ENCODE measurements around the gene STIM2.

The STIM2 gene

DNA sequence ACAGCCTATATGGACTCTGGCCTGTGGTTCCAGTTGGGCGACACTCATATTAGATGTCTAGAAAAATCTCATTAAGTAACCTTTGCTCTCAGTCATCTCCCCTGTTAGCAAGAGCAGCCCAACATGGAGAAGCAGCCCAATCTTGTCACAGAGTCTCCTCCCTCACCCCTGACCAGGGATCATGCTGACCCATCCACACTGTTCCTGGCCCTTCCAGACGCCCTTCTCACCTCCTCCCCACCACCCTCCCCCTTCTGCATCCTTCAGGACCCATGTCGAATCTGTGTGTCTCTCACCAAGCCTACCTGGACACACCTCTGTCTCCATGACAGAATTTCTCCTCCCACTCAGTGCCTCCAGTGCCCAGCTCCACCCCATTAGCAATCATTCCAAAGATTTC, 190.1 kb downstream of the STIM2 start:
- Histone ChIP-seq H3K36me3 (ENCODE audit: control insufficient read depth, insufficient read depth, low read length) (no peaks in the 10 kb centered on the region), H3K27me3 (ENCODE audit: control insufficient read depth, insufficient read depth, low read length) (peaks cover 3% of the 10 kb centered on the region), H3K27ac (ENCODE audit: low read depth, low read length) (no peak overlapping the region), H3K4me1 (ENCODE audit: control insufficient read depth, insufficient read depth, low read length) (no peaks in the 10 kb centered on the region), H3K9ac (ENCODE audit: low read length) (no peak overlapping the region), H3K4me3 (ENCODE audit: low read length) (no peak overlapping the region)

DNA sequence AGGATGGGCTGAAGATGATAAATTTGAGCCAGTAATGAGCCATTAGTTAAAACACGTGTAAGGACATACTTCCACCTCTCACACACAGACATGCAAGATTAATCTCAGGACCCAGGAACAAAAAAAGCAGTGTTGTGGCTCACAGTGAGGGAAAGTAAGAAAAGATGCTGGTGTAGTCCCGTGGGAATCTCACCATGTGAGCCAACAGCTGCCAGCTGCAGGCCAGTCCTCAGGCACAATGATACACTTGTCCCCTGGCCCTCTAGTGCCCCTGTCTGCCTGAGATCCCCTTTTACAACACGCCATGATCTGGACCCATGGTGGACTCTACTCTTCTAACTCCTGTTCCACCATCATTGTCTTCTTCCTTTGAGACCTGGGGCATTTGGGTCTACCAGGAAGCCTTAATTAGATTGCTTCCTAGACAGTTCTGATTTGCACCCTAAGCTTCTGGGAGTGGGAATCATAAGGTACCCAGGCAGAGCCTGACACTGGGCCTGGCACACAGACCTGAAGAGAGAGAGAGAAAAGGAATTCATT, 194.7 kb downstream of the STIM2 start:
- Histone ChIP-seq H3K4me1 (ENCODE audit: control insufficient read depth, insufficient read depth, low read length) (no peaks in the 10 kb centered on the region), H3K9ac (ENCODE audit: low read length) (no peak overlapping the region), H3K36me3 (ENCODE audit: control insufficient read depth, insufficient read depth, low read length) (no peaks in the 10 kb centered on the region), H3K4me3 (ENCODE audit: low read length) (no peak overlapping the region), H3K27ac (ENCODE audit: low read depth, low read length) (no peak overlapping the region), H3K27me3 (ENCODE audit: control insufficient read depth, insufficient read depth, low read length) (peaks cover 3% of the 10 kb centered on the region)

DNA sequence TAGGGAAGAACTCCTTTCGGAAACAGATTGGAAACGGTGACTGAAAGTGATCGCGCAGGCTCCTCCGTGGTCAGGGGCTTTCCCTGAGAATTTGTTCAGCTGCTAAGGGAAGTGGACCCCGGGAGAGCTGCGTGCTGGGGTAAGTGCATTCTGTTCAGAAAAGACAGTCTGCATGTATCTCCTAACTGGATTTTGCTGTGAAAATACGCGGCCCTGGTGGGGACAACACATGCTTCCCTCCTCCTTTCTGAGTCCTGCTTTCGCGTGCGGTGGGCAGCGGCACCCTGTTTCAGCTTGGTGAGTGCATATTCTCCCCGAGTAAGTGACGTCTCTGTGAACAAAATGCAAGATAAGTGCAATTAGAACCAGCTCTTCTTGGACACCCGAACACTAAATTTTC, 195.6 kb downstream of the STIM2 start:
- Histone ChIP-seq H3K27ac (ENCODE audit: low read depth, low read length) (no peak overlapping the region), H3K4me3 (ENCODE audit: low read length) (no peak overlapping the region), H3K36me3 (ENCODE audit: control insufficient read depth, insufficient read depth, low read length) (no peaks in the 10 kb centered on the region), H3K27me3 (ENCODE audit: control insufficient read depth, insufficient read depth, low read length) (no peaks in the 10 kb centered on the region), H3K9ac (ENCODE audit: low read length) (no peak overlapping the region), H3K4me1 (ENCODE audit: control insufficient read depth, insufficient read depth, low read length) (no peaks in the 10 kb centered on the region)

GRCh38 chr4:27057053-27057452, 196.4 kb downstream of the STIM2 start:
- Histone ChIP-seq H3K4me3 (ENCODE audit: low read length) (no peak overlapping the region), H3K27me3 (ENCODE audit: control insufficient read depth, insufficient read depth, low read length) (no peaks in the 10 kb centered on the region), H3K4me1 (ENCODE audit: control insufficient read depth, insufficient read depth, low read length) (no peaks in the 10 kb centered on the region), H3K9ac (ENCODE audit: low read length) (no peak overlapping the region), H3K36me3 (ENCODE audit: control insufficient read depth, insufficient read depth, low read length) (no peaks in the 10 kb centered on the region), H3K27ac (ENCODE audit: low read depth, low read length) (no peak overlapping the region)

DNA sequence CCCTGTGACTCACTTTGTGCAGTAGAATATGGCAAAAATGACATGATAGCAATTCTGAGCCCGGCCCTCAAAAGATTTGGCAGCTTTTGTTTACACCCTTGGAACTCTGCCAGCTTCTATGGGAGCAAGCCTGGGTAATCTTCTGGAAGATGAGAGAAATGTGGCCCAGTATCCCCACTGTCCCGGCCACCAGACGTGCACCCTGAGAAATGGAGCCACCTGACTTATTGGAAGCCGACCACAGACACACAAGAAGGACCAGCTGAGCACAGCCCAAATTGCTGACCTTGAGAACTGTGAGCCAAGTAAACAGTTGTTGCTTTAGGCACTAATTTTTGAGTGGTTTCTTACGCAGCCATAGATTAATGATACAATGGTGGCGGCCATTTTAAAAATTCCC, 197.0 kb downstream of the STIM2 start:
- H3K27me3 ChIP-seq (ENCODE audit: control insufficient read depth, insufficient read depth, low read length), result no peaks in the 10 kb centered on the region
- H3K36me3 ChIP-seq (ENCODE audit: control insufficient read depth, insufficient read depth, low read length), result no peaks in the 10 kb centered on the region
- no peak overlapping the region for H3K9ac ChIP-seq (ENCODE audit: low read length)
- no peak overlapping the region for H3K27ac ChIP-seq (ENCODE audit: low read depth, low read length)
- no peak overlapping the region for H3K4me3 ChIP-seq (ENCODE audit: low read length)
- H3K4me1 ChIP-seq (ENCODE audit: control insufficient read depth, insufficient read depth, low read length), result no peaks in the 10 kb centered on the region

DNA sequence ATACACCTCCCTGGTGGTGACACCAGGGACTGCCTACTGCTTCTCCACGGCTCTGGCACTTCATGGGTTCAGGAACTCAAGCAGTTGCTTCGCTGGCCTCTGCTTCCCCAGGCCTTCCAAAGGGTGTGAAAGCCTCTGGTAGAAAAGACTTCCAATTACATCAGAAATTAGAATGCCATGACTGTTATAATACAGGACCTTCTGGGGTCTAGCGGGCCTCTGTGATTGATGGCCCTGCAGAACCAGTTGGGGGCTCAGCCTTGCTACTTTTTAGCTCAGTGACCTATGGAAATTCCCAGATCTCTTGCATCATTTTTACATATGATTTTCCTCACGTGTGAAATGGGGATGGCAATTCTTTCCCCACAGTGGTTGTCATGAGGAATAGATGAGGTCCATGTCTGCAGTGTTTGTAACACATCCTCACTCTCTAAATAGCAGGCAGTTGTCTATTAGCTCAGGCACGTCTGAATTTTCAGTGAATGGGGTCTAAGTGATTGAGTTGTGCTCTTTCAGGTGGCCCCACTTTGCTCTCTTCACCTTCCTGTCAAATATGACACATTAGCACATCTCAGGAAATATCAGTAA, 198.3 kb downstream of the STIM2 start:
- Histone ChIP-seq H3K9ac (ENCODE audit: low read length) (no peak overlapping the region), H3K36me3 (ENCODE audit: control insufficient read depth, insufficient read depth, low read length) (no peaks in the 10 kb centered on the region), H3K27me3 (ENCODE audit: control insufficient read depth, insufficient read depth, low read length) (no peaks in the 10 kb centered on the region), H3K27ac (ENCODE audit: low read depth, low read length) (no peak overlapping the region), H3K4me3 (ENCODE audit: low read length) (no peak overlapping the region), H3K4me1 (ENCODE audit: control insufficient read depth, insufficient read depth, low read length) (no peaks in the 10 kb centered on the region)

- Histone ChIP-seq H3K9ac (ENCODE audit: low read length) (no peak overlapping the region), H3K36me3 (ENCODE audit: control insufficient read depth, insufficient read depth, low read length) (no peaks in the 10 kb centered on the region), H3K4me3 (ENCODE audit: low read length) (no peak overlapping the region), H3K4me1 (ENCODE audit: control insufficient read depth, insufficient read depth, low read length) (no peaks in the 10 kb centered on the region), H3K27ac (ENCODE audit: low read depth, low read length) (no peak overlapping the region), H3K27me3 (ENCODE audit: control insufficient read depth, insufficient read depth, low read length) (no peaks in the 10 kb centered on the region)
Observed at GRCh38 chr4:27059446-27059845, 198.8 kb downstream of the STIM2 start.

GRCh38 chr4:27062256-27062655, 201.6 kb downstream of the STIM2 start:
- no peak overlapping the region for H3K27ac ChIP-seq (ENCODE audit: low read depth, low read length)
- H3K36me3 ChIP-seq (ENCODE audit: control insufficient read depth, insufficient read depth, low read length), result no peaks in the 10 kb centered on the region
- H3K27me3 ChIP-seq (ENCODE audit: control insufficient read depth, insufficient read depth, low read length), result no peaks in the 10 kb centered on the region
- H3K4me1 ChIP-seq (ENCODE audit: control insufficient read depth, insufficient read depth, low read length), result no peaks in the 10 kb centered on the region
- H3K9ac ChIP-seq (ENCODE audit: low read length), result no peak overlapping the region
- no peak overlapping the region for H3K4me3 ChIP-seq (ENCODE audit: low read length)

GRCh38 chr4:27066591-27066990, 205.9 kb downstream of the STIM2 start:
- H3K9ac ChIP-seq (ENCODE audit: low read length), result no peak overlapping the region
- H3K27ac ChIP-seq (ENCODE audit: low read depth, low read length), result no peak overlapping the region
- H3K4me3 ChIP-seq (ENCODE audit: low read length), result no peak overlapping the region
- no peaks in the 10 kb centered on the region for H3K36me3 ChIP-seq (ENCODE audit: control insufficient read depth, insufficient read depth, low read length)
- no peaks in the 10 kb centered on the region for H3K27me3 ChIP-seq (ENCODE audit: control insufficient read depth, insufficient read depth, low read length)
- H3K4me1 ChIP-seq (ENCODE audit: control insufficient read depth, insufficient read depth, low read length), result no peaks in the 10 kb centered on the region

- no peak overlapping the region for H3K4me3 ChIP-seq (ENCODE audit: low read length)
- H3K9ac ChIP-seq (ENCODE audit: low read length), result no peak overlapping the region
- no peaks in the 10 kb centered on the region for H3K36me3 ChIP-seq (ENCODE audit: control insufficient read depth, insufficient read depth, low read length)
- no peaks in the 10 kb centered on the region for H3K4me1 ChIP-seq (ENCODE audit: control insufficient read depth, insufficient read depth, low read length)
- H3K27ac ChIP-seq (ENCODE audit: low read depth, low read length), result no peak overlapping the region
- no peaks in the 10 kb centered on the region for H3K27me3 ChIP-seq (ENCODE audit: control insufficient read depth, insufficient read depth, low read length)
Observed at GRCh38 chr4:27068151-27068867, 207.7 kb downstream of the STIM2 start.

Data from rectal smooth muscle tissue (tissue), 1 donor.